WTC11 (cell line): ENCODE results near the gene TNFSF4.

Experiments used
- TEAD4 ChIP-seq: sonication (generic); formaldehyde crosslinking; IDR thresholded peaks from 2 replicates; pipeline ENCODE4 v1.8.0; 2022; ENCODE audit warnings: mild to moderate bottlenecking, missing genetic modification reagents
- TF ChIP-seq, protein P1 (sequence below): fragments of 250-450 bp; sonication (Bioruptor Pico); IDR thresholded peaks from 2 replicates; pipeline ENCODE4 v1.9.0; 2021; ENCODE audit warnings: mild to moderate bottlenecking, borderline replicate concordance

DNA sequence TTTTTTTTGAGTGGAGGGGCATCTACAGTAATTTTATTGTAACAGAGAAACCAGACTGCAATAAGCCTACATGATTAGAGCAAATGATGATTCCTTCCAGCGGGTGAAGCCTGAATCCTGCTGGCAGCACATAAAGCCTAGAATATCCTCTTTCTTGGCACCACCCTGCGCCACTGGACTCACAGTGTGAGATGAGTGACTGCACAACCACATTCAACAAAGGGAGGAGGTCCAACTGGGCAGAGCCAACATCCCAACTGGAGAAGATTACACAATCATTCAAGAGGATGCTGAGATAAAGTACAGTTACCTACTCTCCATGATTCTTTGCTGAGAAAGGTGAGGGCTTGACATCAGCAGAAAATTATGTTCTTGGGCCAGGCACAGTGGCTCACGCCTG, 67.4 kb downstream of the TNFSF4 start:
- TF ChIP-seq, protein P1, sequence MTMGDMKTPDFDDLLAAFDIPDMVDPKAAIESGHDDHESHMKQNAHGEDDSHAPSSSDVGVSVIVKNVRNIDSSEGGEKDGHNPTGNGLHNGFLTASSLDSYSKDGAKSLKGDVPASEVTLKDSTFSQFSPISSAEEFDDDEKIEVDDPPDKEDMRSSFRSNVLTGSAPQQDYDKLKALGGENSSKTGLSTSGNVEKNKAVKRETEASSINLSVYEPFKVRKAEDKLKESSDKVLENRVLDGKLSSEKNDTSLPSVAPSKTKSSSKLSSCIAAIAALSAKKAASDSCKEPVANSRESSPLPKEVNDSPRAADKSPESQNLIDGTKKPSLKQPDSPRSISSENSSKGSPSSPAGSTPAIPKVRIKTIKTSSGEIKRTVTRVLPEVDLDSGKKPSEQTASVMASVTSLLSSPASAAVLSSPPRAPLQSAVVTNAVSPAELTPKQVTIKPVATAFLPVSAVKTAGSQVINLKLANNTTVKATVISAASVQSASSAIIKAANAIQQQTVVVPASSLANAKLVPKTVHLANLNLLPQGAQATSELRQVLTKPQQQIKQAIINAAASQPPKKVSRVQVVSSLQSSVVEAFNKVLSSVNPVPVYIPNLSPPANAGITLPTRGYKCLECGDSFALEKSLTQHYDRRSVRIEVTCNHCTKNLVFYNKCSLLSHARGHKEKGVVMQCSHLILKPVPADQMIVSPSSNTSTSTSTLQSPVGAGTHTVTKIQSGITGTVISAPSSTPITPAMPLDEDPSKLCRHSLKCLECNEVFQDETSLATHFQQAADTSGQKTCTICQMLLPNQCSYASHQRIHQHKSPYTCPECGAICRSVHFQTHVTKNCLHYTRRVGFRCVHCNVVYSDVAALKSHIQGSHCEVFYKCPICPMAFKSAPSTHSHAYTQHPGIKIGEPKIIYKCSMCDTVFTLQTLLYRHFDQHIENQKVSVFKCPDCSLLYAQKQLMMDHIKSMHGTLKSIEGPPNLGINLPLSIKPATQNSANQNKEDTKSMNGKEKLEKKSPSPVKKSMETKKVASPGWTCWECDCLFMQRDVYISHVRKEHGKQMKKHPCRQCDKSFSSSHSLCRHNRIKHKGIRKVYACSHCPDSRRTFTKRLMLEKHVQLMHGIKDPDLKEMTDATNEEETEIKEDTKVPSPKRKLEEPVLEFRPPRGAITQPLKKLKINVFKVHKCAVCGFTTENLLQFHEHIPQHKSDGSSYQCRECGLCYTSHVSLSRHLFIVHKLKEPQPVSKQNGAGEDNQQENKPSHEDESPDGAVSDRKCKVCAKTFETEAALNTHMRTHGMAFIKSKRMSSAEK: no peak
- no peak for TF ChIP-seq TEAD4 (CRISPR knock-in tag)
